NT2/D1 (cell line): ENCODE data around the gene DCDC1.

Source experiments
- DNase-seq: peaks from one replicate; pipeline ENCODE4 v3.0.0-alpha.2; 2011; ENCODE audit warnings: low read depth, low spot score
- H3K27me3 ChIP-seq: 2 replicates; pipeline ENCODE4 v1.6.0; 2011; ENCODE audit warnings: mild to moderate bottlenecking; ENCODE audit not compliant: insufficient read length, insufficient read depth
- H3K36me3 ChIP-seq: 2 replicates; pipeline ENCODE4 v1.6.1; 2011; ENCODE audit warnings: mild to moderate bottlenecking, low read length, mixed read lengths; ENCODE audit not compliant: insufficient read depth, insufficient read length
- H3K4me1 ChIP-seq: 2 replicates; pipeline ENCODE4 v1.5.1; 2011; ENCODE audit not compliant: insufficient read depth, insufficient read length
- H3K4me3 ChIP-seq: 2 replicates; pipeline ENCODE4 v1.5.1; 2011; ENCODE audit warnings: low read depth; ENCODE audit not compliant: insufficient read length
- H3K9ac ChIP-seq: 2 replicates; pipeline ENCODE4 v1.6.0; 2011; ENCODE audit warnings: low read depth; ENCODE audit not compliant: insufficient read length
- H3K9me3 ChIP-seq: 2 replicates; pipeline ENCODE4 v1.5.1; 2011; ENCODE audit warnings: mild to moderate bottlenecking, low read length; ENCODE audit not compliant: insufficient read depth
- SUZ12 ChIP-seq: IDR thresholded peaks from 2 replicates; pipeline ENCODE4 v1.6.1; 2011; ENCODE audit not compliant: insufficient read length, insufficient read depth; ENCODE audit errors: extremely low read depth
- YY1 ChIP-seq: IDR thresholded peaks from 2 replicates; pipeline ENCODE4 v1.6.1; 2011; ENCODE audit not compliant: insufficient read length, insufficient read depth
- ZNF274 ChIP-seq: IDR thresholded peaks from 2 replicates; pipeline ENCODE4 v1.6.1; 2011; ENCODE audit warnings: mild to moderate bottlenecking, low read depth, low read length

Gene DCDC1

DNA sequence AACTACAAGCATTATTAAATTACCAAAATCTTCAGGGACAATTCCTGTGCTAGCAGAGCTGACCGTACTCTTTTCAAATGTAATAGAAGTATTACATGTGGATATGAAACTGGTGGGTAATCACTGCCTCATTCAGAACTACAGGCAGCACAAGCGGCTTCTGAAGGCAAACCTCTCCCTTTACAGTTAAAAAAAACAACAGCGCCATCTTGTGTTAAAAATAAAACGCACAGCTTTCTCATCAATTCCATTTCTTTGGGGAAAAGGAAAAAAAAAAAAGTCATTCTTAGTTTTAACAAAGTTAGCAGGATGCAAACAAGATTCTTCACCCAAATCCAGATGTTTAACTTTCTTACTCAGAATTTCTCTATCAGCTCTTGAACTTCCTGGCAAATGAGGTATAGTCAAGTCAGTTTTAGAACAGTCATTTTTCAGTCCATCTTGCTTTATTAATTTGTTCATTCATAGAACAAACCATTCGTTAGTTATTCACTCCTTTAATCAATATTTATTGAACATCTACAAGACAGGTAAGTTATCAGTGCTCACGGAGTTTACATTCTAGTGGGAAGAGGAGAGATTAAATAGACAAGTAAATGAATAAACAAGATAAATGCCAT lies 451.6 kb downstream of the DCDC1 start:
- DNase-seq: peak; percentile 44
- TF ChIP-seq ZNF274 (no peak), SUZ12 (no peak), YY1 (no peak)
- H3K4me1 ChIP-seq: no peaks in the 10 kb centered on the region
- no peaks in the 10 kb centered on the region for H3K36me3 ChIP-seq
- no peak overlapping the region for H3K4me3 ChIP-seq
- H3K9ac ChIP-seq: no peak overlapping the region
- no peaks in the 10 kb centered on the region for H3K27me3 ChIP-seq
- no peaks in the 10 kb centered on the region for H3K9me3 ChIP-seq

DNA sequence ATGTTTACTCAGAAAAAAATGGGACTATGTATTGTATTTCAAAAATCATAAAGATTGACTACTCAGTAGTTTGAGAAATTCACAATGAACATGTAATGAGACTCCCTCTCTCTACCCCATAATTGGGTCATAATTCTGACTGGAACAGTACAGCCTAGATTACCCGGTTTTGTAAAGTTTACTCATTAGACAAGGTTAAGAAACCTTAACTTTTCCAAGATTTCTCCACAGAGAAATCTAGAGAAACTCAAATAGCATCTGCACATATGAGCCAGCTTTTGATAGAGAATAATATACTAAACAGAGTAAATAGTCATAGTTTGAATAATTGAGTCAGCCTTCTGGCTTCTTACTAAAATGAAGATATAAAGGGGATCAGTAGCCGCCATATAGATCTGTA lies 452.3 kb downstream of the DCDC1 start:
- Histone ChIP-seq H3K9me3 (no peaks in the 10 kb centered on the region), H3K27me3 (no peaks in the 10 kb centered on the region), H3K4me3 (no peak overlapping the region), H3K36me3 (no peaks in the 10 kb centered on the region), H3K4me1 (no peaks in the 10 kb centered on the region), H3K9ac (no peak overlapping the region)
- DNase-seq: no peak
- TF ChIP-seq SUZ12: no peak
- no peak for TF ChIP-seq YY1
- no peak for TF ChIP-seq ZNF274

DNA sequence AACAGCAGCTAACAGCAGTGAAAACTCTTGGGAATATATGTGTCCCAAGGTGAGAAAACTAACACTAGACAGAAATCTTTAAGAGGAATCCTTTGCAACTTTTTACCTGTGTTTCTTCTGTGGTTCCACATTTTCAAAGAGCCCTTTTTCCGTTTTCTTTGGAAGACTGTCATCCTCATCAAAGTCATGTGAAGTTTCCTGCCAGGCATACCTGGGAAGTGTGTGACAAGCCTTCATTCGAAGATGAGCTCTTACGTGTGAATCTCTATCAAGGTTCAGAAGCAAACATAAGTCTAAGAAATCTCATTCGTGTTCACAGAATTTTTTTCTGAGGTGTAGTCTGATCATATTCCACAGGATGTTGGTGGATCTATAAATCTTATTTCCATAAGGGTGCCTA lies 452.8 kb downstream of the DCDC1 start:
- no peaks in the 10 kb centered on the region for H3K4me1 ChIP-seq
- no peaks in the 10 kb centered on the region for H3K9me3 ChIP-seq
- no peaks in the 10 kb centered on the region for H3K36me3 ChIP-seq
- TF ChIP-seq ZNF274 (no peak), SUZ12 (no peak), YY1 (no peak)
- H3K4me3 ChIP-seq: no peak overlapping the region
- no peak overlapping the region for H3K9ac ChIP-seq
- no peak for DNase-seq
- H3K27me3 ChIP-seq: no peaks in the 10 kb centered on the region

DNA sequence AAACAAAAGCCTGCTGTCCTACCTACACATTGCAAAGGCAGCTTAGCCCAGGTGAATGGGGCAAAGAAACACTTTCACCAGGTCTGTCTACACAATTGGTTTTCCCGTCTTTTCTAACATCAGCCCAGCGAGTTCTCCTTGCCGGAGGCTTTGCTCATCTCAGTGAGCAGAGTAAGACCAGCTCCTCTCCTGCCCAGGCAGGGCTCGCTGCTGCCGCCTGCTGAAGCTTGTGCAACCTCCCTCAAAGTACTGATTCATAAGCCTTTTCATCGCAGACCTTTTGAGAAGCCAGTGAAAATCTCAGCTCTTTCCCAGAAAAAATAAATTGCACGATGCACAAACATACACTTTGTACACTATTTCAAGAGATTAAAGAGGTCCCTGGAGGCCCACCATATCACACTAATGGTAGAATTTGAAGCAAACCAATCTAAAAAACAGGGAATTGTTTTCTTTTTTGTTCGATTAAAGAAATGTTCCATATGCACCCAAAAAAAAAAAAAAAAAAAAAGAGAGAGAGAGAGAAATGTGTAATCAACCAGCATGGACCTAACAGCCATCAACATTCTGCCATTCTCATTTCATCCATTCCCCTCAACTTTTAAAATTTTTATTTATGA lies 455.3 kb downstream of the DCDC1 start:
- no peaks in the 10 kb centered on the region for H3K4me1 ChIP-seq
- TF ChIP-seq YY1 (no peak), SUZ12 (no peak), ZNF274 (no peak)
- H3K4me3 ChIP-seq: no peak overlapping the region
- DNase-seq: peak; percentile 50
- H3K9ac ChIP-seq: no peak overlapping the region
- no peaks in the 10 kb centered on the region for H3K9me3 ChIP-seq
- H3K36me3 ChIP-seq: no peaks in the 10 kb centered on the region
- no peaks in the 10 kb centered on the region for H3K27me3 ChIP-seq

DNA sequence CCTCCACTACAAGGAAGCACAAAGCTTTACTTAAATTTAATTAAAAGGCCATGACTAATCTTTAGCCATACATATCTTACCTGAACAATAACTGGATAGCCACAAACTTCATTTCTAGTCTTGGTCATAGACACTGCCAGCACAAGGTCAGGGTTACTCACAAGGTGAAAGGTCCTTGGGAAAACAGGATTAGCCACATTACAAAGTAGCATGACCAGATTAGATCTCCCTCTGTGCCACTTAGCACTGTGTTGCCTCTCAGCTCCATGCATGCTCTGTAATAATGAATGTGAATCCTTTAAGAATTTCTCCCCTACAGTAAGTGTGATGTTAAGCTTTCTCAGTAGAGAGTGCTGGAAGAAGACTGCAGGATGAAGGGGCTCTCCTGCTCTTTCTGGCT lies 458.3 kb downstream of the DCDC1 start:
- no peak for DNase-seq

DNA sequence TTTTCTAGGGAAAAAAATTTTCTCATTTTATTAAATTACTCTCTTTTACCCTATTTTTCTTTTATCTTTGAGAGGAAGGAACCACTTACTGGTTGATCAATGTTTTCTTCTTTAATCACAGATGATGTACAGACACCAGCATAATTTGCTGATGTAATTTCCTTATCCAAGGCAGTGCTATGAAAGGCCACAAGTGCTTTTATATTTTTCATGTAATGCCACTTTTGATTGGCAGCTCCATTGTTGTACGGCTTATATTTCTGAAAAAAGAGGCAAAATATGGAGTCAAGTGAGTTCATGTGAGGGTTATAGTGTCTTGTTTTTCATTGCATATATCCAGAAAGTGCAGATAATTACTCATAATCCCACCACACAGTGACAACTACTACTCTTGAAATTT lies 460.7 kb downstream of the DCDC1 start:
- H3K27me3 ChIP-seq: no peaks in the 10 kb centered on the region

More for the DNA sequence above, 458.3 kb downstream of the DCDC1 start:
- TF ChIP-seq SUZ12 (no peak), YY1 (no peak), ZNF274 (no peak)
- H3K27me3 ChIP-seq: no peaks in the 10 kb centered on the region
- H3K4me3 ChIP-seq: no peak overlapping the region
- no peaks in the 10 kb centered on the region for H3K4me1 ChIP-seq
- H3K9me3 ChIP-seq: no peaks in the 10 kb centered on the region
- H3K36me3 ChIP-seq: no peaks in the 10 kb centered on the region
- H3K9ac ChIP-seq: no peak overlapping the region

DNA sequence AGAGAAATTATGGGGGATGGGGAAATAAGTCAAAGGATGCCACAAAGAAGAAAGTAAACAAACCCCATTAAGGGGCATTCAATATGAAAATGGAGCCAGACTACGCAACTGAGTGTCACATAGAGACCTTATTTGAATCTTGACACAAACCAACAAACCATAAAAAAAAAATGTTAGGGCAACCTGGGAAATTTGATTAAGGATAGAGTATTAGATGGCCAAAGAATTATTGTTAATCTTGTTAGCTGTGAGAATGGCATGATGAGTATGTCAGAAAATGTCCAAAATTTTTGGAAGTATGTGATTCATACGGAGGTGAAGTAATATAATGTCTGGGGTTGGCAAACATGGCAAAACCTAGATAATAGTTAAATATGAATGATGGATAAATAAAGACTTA lies 461.3 kb downstream of the DCDC1 start:
- no peak for DNase-seq
- H3K36me3 ChIP-seq: no peaks in the 10 kb centered on the region
- H3K27me3 ChIP-seq: no peaks in the 10 kb centered on the region
- H3K4me1 ChIP-seq: no peaks in the 10 kb centered on the region
- H3K4me3 ChIP-seq: no peak overlapping the region
- no peaks in the 10 kb centered on the region for H3K9me3 ChIP-seq
- no peak for TF ChIP-seq ZNF274
- TF ChIP-seq YY1: no peak
- TF ChIP-seq SUZ12: no peak
- H3K9ac ChIP-seq: no peak overlapping the region

More for the DNA sequence above, 460.7 kb downstream of the DCDC1 start:
- H3K36me3 ChIP-seq: no peaks in the 10 kb centered on the region
- no peak overlapping the region for H3K9ac ChIP-seq
- no peaks in the 10 kb centered on the region for H3K9me3 ChIP-seq
- no peaks in the 10 kb centered on the region for H3K4me1 ChIP-seq
- no peak for DNase-seq
- TF ChIP-seq ZNF274 (no peak), YY1 (no peak), SUZ12 (no peak)
- no peak overlapping the region for H3K4me3 ChIP-seq
